GM12878 (cell line): Measurements from ENCODE around the gene RETREG1. TPM values are rescaled to one million over a fixed set of nuclear protein-coding genes. Genes with fewer than 3 reads are reported as not detected.

ENCODE experiments used
- CHD1 ChIP-seq: IDR thresholded peaks from 2 replicates; pipeline ENCODE4 v1.6.1; 2012; ENCODE audit warnings: low read depth, low read length, improper control_type of control experiment
- EP300 ChIP-seq, 2 experiments: fragments of 150-350 bp in 1 of 2; IDR thresholded peaks; 2 replicates each; pipeline ENCODE4 v1.6.1; 2011 to 2012; ENCODE audit warnings: low read depth in 2 of 2, low read length in 2 of 2, borderline replicate concordance in 1 of 2, improper control_type of control experiment in 1 of 2, inconsistent platforms in 1 of 2; ENCODE audit not compliant: control insufficient read depth in 1 of 2
- NFYB ChIP-seq: IDR thresholded peaks from 2 replicates; pipeline ENCODE4 v1.6.1; 2011; ENCODE audit warnings: low read depth, mild to moderate bottlenecking, low read length, improper control_type of control experiment, moderate library complexity; ENCODE audit not compliant: insufficient read depth
- POLR2AphosphoS2 ChIP-seq: IDR thresholded peaks from 2 replicates; pipeline ENCODE4 v1.6.1; 2011; ENCODE audit warnings: low read depth, mild to moderate bottlenecking, low read length, improper control_type of control experiment, moderate library complexity
- RBBP5 ChIP-seq: fragments of 200-600 bp; sonication (generic); conservative IDR thresholded peaks from 2 replicates; pipeline ENCODE4 v1.6.1; 2016
- SMAD1 ChIP-seq: fragments of 450-650 bp; IDR thresholded peaks from 2 replicates; pipeline ENCODE4 v1.6.1; 2018; ENCODE audit warnings: mild to moderate bottlenecking, low read depth; ENCODE audit not compliant: partially characterized antibody
- SUPT20H ChIP-seq: IDR thresholded peaks from 2 replicates; pipeline ENCODE4 v1.6.1; 2011; ENCODE audit warnings: low read depth, mild to moderate bottlenecking, low read length, moderate library complexity, borderline replicate concordance; ENCODE audit not compliant: control insufficient read depth
- ZNF24 ChIP-seq: fragments of 450-650 bp; IDR thresholded peaks from 2 replicates; pipeline ENCODE4 v1.6.1; 2017; ENCODE audit warnings: antibody characterized with exemption, mild to moderate bottlenecking
- ZSCAN29 ChIP-seq: fragments of 450-650 bp; IDR thresholded peaks from 2 replicates; pipeline ENCODE4 v1.6.1; 2017; ENCODE audit warnings: mild to moderate bottlenecking, moderate library complexity
- polyA plus RNA-seq, 11 experiments: library from polyadenylated mRNA; depleted of rRNA in 4 of 11; unstranded in 6 of 11; stranded (reverse) in 5 of 11; fragments of >200 nt; fragmentation: Nextera tagmentation in 4 of 11; fragmentation: Illumina TruSeq in 1 of 11; extraction: Ambion mirVana in 4 of 11; extraction: Trizol in 1 of 11; gene quantifications; 1 replicate in 1 of 11; 2 replicates in 10 of 11; pipeline versions ENCODE4 v1.2.1 to v1.2.3, GENCODE V29; 2011 to 2016; ENCODE audit warnings: inconsistent platforms in 2 of 11, missing spikeins in 2 of 11, low read depth in 1 of 11
- total RNA-seq, 4 experiments: library from RNA; depleted of rRNA in 3 of 4; stranded (reverse); fragments of >200 nt in 3 of 4; fragmentation: Illumina TruSeq in 1 of 4; extraction: Trizol in 1 of 4; gene quantifications; 2 replicates each; pipeline versions ENCODE4 v1.2.1 to v1.2.3, GENCODE V29; 2013 to 2021
- TF ChIP-seq, protein P1 (sequence below): fragments of 450-650 bp; IDR thresholded peaks from 2 replicates; pipeline ENCODE4 v1.6.1; 2017; ENCODE audit warnings: mild to moderate bottlenecking, low read depth, inconsistent platforms; ENCODE audit not compliant: poor library complexity, severe bottlenecking
- TF ChIP-seq, protein P2 (sequence below): fragments of 150-350 bp; IDR thresholded peaks from 2 replicates; pipeline ENCODE4 v1.6.1; 2016; ENCODE audit warnings: low read depth, low read length
- TF ChIP-seq, protein P3 (sequence below), 3 experiments: IDR thresholded peaks in 2 of 3; conservative IDR thresholded peaks in 1 of 3; 2 replicates each; pipeline ENCODE4 v1.5.1; 2011; ENCODE audit warnings: low read depth in 3 of 3, low read length in 3 of 3, mild to moderate bottlenecking in 3 of 3, control low read depth in 2 of 3, moderate library complexity in 2 of 3, inconsistent platforms in 1 of 3, mixed read lengths in 1 of 3; ENCODE audit not compliant: control insufficient read depth in 2 of 3, insufficient read depth in 1 of 3; ENCODE audit errors: extremely low read depth in 1 of 3

The RETREG1 gene
- total and polyA plus RNA-seq, 10 of the 15 experiments (the other 5 are each of a cell fraction or from before 2014, with no cell fraction given): 3.9 to 8.9 (median 6.4) TPM

DNA sequence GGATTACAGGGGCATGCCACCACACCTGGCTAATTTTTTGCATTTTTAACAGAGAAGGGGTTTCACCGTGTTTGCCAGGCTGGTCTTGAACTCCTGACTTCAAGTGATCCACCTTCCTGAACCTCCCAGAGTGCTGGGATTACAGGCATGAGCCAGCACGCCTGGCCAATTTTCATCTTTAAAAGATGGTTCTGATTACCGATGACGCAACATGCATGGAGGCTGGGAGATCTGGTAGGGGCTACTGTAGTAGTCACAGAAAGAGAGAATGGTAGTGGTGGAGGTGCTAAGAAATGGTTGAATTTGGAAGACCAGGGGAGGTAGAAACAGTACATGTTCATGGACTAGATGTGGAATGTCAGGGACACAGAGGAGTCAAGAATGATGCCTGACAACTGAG, 22.4 kb upstream of the RETREG1 start (continued):
- TF ChIP-seq, protein P1, sequence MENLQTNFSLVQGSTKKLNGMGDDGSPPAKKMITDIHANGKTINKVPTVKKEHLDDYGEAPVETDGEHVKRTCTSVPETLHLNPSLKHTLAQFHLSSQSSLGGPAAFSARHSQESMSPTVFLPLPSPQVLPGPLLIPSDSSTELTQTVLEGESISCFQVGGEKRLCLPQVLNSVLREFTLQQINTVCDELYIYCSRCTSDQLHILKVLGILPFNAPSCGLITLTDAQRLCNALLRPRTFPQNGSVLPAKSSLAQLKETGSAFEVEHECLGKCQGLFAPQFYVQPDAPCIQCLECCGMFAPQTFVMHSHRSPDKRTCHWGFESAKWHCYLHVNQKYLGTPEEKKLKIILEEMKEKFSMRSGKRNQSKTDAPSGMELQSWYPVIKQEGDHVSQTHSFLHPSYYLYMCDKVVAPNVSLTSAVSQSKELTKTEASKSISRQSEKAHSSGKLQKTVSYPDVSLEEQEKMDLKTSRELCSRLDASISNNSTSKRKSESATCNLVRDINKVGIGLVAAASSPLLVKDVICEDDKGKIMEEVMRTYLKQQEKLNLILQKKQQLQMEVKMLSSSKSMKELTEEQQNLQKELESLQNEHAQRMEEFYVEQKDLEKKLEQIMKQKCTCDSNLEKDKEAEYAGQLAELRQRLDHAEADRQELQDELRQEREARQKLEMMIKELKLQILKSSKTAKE: no peak
- TF ChIP-seq POLR2AphosphoS2: no peak
- no peak for TF ChIP-seq SMAD1
- TF ChIP-seq EP300 (IDR thresholded peaks at IDR 0.05; ENCODE audit: borderline replicate concordance in 1 of 2, control insufficient read depth in 1 of 2, low read depth in 2 of 2, low read length in 2 of 2): no peak
- TF ChIP-seq, protein P2, sequence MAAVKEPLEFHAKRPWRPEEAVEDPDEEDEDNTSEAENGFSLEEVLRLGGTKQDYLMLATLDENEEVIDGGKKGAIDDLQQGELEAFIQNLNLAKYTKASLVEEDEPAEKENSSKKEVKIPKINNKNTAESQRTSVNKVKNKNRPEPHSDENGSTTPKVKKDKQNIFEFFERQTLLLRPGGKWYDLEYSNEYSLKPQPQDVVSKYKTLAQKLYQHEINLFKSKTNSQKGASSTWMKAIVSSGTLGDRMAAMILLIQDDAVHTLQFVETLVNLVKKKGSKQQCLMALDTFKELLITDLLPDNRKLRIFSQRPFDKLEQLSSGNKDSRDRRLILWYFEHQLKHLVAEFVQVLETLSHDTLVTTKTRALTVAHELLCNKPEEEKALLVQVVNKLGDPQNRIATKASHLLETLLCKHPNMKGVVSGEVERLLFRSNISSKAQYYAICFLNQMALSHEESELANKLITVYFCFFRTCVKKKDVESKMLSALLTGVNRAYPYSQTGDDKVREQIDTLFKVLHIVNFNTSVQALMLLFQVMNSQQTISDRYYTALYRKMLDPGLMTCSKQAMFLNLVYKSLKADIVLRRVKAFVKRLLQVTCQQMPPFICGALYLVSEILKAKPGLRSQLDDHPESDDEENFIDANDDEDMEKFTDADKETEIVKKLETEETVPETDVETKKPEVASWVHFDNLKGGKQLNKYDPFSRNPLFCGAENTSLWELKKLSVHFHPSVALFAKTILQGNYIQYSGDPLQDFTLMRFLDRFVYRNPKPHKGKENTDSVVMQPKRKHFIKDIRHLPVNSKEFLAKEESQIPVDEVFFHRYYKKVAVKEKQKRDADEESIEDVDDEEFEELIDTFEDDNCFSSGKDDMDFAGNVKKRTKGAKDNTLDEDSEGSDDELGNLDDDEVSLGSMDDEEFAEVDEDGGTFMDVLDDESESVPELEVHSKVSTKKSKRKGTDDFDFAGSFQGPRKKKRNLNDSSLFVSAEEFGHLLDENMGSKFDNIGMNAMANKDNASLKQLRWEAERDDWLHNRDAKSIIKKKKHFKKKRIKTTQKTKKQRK: no peak
- TF ChIP-seq ZNF24: no peak
- TF ChIP-seq RBBP5: no peak
- no peak for TF ChIP-seq SUPT20H
- no peak for TF ChIP-seq NFYB
- TF ChIP-seq, protein P3, sequence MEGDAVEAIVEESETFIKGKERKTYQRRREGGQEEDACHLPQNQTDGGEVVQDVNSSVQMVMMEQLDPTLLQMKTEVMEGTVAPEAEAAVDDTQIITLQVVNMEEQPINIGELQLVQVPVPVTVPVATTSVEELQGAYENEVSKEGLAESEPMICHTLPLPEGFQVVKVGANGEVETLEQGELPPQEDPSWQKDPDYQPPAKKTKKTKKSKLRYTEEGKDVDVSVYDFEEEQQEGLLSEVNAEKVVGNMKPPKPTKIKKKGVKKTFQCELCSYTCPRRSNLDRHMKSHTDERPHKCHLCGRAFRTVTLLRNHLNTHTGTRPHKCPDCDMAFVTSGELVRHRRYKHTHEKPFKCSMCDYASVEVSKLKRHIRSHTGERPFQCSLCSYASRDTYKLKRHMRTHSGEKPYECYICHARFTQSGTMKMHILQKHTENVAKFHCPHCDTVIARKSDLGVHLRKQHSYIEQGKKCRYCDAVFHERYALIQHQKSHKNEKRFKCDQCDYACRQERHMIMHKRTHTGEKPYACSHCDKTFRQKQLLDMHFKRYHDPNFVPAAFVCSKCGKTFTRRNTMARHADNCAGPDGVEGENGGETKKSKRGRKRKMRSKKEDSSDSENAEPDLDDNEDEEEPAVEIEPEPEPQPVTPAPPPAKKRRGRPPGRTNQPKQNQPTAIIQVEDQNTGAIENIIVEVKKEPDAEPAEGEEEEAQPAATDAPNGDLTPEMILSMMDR (IDR thresholded peaks at IDR 0.05 in 2 of 3, conservative IDR thresholded peaks at IDR 0.05 in 1 of 3; ENCODE audit: control insufficient read depth in 2 of 3, extremely low read depth in 1 of 3, insufficient read depth in 1 of 3, low read depth in 3 of 3, low read length in 3 of 3): no peak
- no peak for TF ChIP-seq ZSCAN29
- no peak for TF ChIP-seq CHD1
